IPS DF 6.9 (cell line): ENCODE data around the gene GCK.

ENCODE experiments used
- DNase-seq: peaks from one replicate; pipeline ENCODE4 v3.0.0-alpha.2; 2013; ENCODE audit warnings: low read depth, low spot score
- H3K27ac ChIP-seq: one replicate; pipeline ENCODE4 v1.5.1; 2013; ENCODE audit warnings: low read length, control low read depth
- H3K27me3 ChIP-seq: 2 replicates; pipeline ENCODE4 v1.6.1; 2013; ENCODE audit warnings: mild to moderate bottlenecking, low read length; ENCODE audit not compliant: control insufficient read depth, insufficient read depth
- H3K36me3 ChIP-seq: 2 replicates; pipeline ENCODE4 v1.6.1; 2013; ENCODE audit warnings: low read length; ENCODE audit not compliant: control insufficient read depth, insufficient read depth
- H3K4me1 ChIP-seq: 2 replicates; pipeline ENCODE4 v1.6.1; 2013; ENCODE audit warnings: low read length; ENCODE audit not compliant: control insufficient read depth, insufficient read depth
- H3K4me3 ChIP-seq: 2 replicates; pipeline ENCODE4 v1.5.1; 2013; ENCODE audit warnings: mild to moderate bottlenecking, low read length
- H3K9me3 ChIP-seq: 2 replicates; pipeline ENCODE4 v1.6.1; 2013; ENCODE audit warnings: low read length, inconsistent platforms; ENCODE audit not compliant: control insufficient read depth, insufficient read depth
- WGBS: extraction: QIAGEN DNeasy Blood & Tissue Kit; methylation state at CpG from one replicate; pipeline ENCODE4 v1.1.7; 2013; ENCODE audit warnings: mixed read lengths, missing lambda C conversion rate; ENCODE audit not compliant: insufficient read length, insufficient coverage; 5-methylcytosine and 5-hydroxymethylcytosine counted together

Gene GCK

GRCh38 chr7:44162785-44163395, 26.3 kb downstream of the GCK start:
- H3K36me3 ChIP-seq: no peaks in the 10 kb centered on the region
- H3K4me1 ChIP-seq: no peaks in the 10 kb centered on the region
- no peaks in the 10 kb centered on the region for H3K9me3 ChIP-seq
- no CpG with 5 or more reads among the region's 1 CpG for WGBS
- DNase-seq: no peak
- no peak overlapping the region for H3K27ac ChIP-seq
- no peaks in the 10 kb centered on the region for H3K27me3 ChIP-seq
- H3K4me3 ChIP-seq: no peak overlapping the region

DNA sequence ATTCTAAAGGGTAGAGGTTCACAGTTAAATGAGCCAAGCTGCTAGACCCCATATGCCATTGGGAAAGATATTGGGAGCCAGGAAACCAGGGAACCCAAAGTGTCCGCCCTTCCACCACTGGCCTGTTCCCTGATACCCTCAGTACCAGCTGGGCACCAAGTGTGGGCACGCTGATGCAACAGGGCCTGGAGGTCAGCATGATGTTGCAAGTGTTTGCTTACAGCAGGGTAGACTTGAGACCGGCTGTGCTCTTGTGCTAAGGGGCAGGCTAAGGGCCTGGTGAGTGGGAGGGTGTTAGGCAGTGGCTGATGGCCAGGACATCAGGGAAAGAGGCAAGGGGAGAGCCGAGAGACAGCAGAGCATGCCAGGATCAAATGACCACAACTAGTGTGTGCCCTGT, 27.1 kb downstream of the GCK start:
- Histone ChIP-seq H3K36me3 (no peaks in the 10 kb centered on the region), H3K27me3 (no peaks in the 10 kb centered on the region), H3K27ac (no peak overlapping the region), H3K9me3 (no peaks in the 10 kb centered on the region), H3K4me3 (no peak overlapping the region), H3K4me1 (peaks cover 1% of the 10 kb centered on the region; the same call in 1 of the 2 replicates)
- no peak for DNase-seq
- no CpG with 5 or more reads among the region's 4 CpGs for WGBS

DNA sequence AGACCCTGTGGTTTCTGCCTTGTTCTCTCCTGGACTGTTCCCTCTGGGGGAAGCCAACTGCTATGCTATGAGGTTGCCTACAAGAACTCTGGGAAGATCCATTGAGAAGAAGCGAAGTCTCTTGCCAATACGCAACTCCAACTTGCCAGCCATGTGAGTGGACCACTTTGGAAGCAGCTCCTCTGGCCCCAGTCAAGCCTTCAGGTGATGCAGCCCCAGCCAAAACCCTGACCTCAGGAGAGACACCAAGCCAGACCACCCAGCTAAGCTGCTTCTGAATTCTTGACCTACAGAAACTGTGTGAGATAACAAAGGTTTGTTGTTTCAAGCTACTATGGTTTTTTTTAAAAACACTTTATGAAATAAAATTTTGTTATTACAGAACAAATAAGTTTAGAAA, 27.9 kb downstream of the GCK start:
- DNase-seq: no peak
- Histone ChIP-seq H3K9me3 (no peaks in the 10 kb centered on the region), H3K4me1 (peaks cover 1% of the 10 kb centered on the region; the same call in 1 of the 2 replicates), H3K36me3 (no peaks in the 10 kb centered on the region), H3K4me3 (no peak overlapping the region), H3K27ac (no peak overlapping the region), H3K27me3 (no peaks in the 10 kb centered on the region)
- WGBS: no CpG with 5 or more reads among the region's 2 CpGs

GRCh38 chr7:44159824-44160630, 29.2 kb downstream of the GCK start:
- Histone ChIP-seq H3K27ac (no peak overlapping the region), H3K4me3 (no peak overlapping the region), H3K9me3 (no peaks in the 10 kb centered on the region), H3K36me3 (no peaks in the 10 kb centered on the region), H3K4me1 (peaks cover 1% of the 10 kb centered on the region; the same call in 1 of the 2 replicates), H3K27me3 (no peaks in the 10 kb centered on the region)
- DNase-seq: no peak
- WGBS: no CpG with 5 or more reads among the region's 5 CpGs

GRCh38 chr7:44158873-44159631, 30.2 kb downstream of the GCK start:
- Histone ChIP-seq H3K9me3 (no peaks in the 10 kb centered on the region), H3K4me1 (peaks cover 1% of the 10 kb centered on the region; the same call in 1 of the 2 replicates), H3K27me3 (no peaks in the 10 kb centered on the region), H3K4me3 (no peak overlapping the region), H3K27ac (no peak overlapping the region), H3K36me3 (no peaks in the 10 kb centered on the region)
- DNase-seq: no peak
- no CpG with 5 or more reads among the region's 12 CpGs for WGBS

- peaks cover 1% of the 10 kb centered on the region; the same call in 1 of the 2 replicates for H3K4me1 ChIP-seq
- H3K36me3 ChIP-seq: no peaks in the 10 kb centered on the region
- no CpG with 5 or more reads among the region's 10 CpGs for WGBS
- no peak overlapping the region for H3K27ac ChIP-seq
- H3K4me3 ChIP-seq: no peak overlapping the region
- DNase-seq: no peak
- no peaks in the 10 kb centered on the region for H3K27me3 ChIP-seq
- no peaks in the 10 kb centered on the region for H3K9me3 ChIP-seq
These were observed 31.0 kb downstream of the GCK start for GRCh38 chr7:44158096-44158872.

DNA sequence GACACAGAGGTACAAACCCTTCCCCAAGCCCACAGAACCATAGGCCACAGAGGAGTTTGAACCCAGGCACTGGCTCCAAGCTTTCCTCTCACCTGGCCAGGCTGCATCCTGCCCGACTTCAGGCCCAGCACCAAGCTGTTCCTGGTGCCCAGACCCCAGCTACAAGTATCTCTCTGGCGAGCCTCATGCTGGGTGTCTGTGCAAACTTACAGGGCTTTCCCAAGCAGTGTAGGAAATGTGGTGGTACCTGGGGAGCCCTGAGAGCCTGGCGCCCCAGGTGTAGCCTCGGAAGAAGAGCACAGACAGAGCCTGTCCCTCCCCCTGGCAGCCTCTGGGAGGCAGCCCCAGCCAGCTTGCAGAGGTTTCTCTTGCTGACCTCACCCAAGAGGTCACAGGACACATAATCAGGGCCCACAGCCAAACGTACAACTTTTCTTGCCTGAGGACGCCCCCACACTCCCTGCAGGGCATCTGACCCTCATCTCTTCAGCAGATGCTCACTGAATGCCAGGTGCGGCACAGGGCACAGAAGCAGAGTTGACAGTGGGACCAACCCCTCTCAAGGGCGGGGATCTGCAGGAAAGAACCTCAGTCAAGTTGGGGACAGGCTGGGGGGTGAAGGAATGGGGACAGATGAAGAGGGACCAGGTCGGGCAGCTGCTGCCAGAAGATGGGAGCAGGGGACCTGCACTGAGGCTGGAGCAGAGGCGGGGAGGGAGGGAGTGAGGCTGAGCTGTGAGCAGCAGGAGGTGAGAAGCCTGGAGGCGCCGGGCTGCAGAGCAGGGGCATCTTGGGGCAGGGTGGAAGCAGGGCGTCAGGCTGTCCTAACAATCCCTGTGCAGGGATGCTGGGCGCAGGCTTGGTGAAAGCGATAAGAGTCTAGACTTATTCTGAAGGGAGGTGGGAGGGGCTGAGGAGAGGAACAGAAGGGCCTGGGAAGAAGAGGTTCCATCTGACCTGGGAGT, 31.8 kb downstream of the GCK start:
- Histone ChIP-seq H3K27me3 (no peaks in the 10 kb centered on the region), H3K4me1 (peaks cover 1% of the 10 kb centered on the region; the same call in 1 of the 2 replicates), H3K36me3 (no peaks in the 10 kb centered on the region), H3K4me3 (no peak overlapping the region), H3K27ac (no peak overlapping the region), H3K9me3 (no peaks in the 10 kb centered on the region)
- DNase-seq: no peak
- WGBS: no CpG with 5 or more reads among the region's 15 CpGs

DNA sequence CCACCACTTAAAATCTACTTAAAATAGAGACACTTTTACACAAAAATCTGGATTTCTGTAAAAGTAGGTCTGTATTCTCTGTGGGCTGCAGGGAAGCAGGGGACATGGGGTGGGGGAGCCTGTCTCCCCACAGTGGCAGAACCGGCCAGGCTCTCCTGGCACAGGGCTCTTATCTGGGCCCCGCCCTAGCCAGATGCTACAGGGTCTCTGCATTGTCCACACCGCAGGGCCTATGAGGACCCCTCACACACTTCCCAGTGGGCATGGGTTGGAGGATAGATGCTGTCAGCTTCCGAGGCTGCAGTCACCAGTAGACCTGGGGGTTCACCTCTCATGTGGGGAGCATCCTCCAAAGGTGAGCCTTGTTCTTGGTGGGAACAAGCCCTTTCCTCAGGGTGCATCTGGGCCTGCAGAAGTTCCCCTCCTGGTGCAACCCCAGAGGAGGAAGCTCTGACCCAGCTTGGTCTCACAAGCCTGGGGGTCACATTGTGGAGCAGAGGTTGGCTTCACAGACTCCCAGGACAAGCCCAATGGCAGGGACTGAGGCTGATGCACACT, 32.7 kb downstream of the GCK start:
- no peak for DNase-seq
- H3K27ac ChIP-seq: no peak overlapping the region
- no CpG with 5 or more reads among the region's 4 CpGs for WGBS
- H3K4me3 ChIP-seq: no peak overlapping the region
- no peaks in the 10 kb centered on the region for H3K27me3 ChIP-seq
- H3K9me3 ChIP-seq: no peaks in the 10 kb centered on the region
- peaks cover 1% of the 10 kb centered on the region; the same call in 1 of the 2 replicates for H3K4me1 ChIP-seq
- no peaks in the 10 kb centered on the region for H3K36me3 ChIP-seq
